NCI-H82 treated with DMSO at 0.1 percent for 48 hours (cell line): Measurements from ENCODE around the gene ASB10.

Experiments
- DNase-seq: peaks from one replicate; lab custom pipeline; 2025; ENCODE audit not compliant: unreplicated experiment; lab: John Stamatoyannopoulos, UW

Gene ASB10

GRCh38 chr7:151137791-151138152 is 49.3 kb downstream of the ASB10 start:
- DNase-seq: no peak

GRCh38 chr7:151137076-151137675 is 49.9 kb downstream of the ASB10 start:
- no peak for DNase-seq

- DNase-seq: no peak
Measured at GRCh38 chr7:151135866-151136843, 50.9 kb downstream of the ASB10 start.

GRCh38 chr7:151135525-151135845 is 51.6 kb downstream of the ASB10 start:
- no peak for DNase-seq

GRCh38 chr7:151134743-151135524 is 52.1 kb downstream of the ASB10 start:
- no peak for DNase-seq

GRCh38 chr7:151133986-151134742 is 52.9 kb downstream of the ASB10 start:
- no peak for DNase-seq

- DNase-seq: no peak
Measured at GRCh38 chr7:151133266-151133985, 53.6 kb downstream of the ASB10 start.

GRCh38 chr7:151132461-151133205 is 54.4 kb downstream of the ASB10 start:
- no peak for DNase-seq

- DNase-seq: no peak
Measured at GRCh38 chr7:151131592-151132293, 55.3 kb downstream of the ASB10 start.

GRCh38 chr7:151131224-151131591 is 55.8 kb downstream of the ASB10 start:
- DNase-seq: no peak

GRCh38 chr7:151130741-151131157 is 56.3 kb downstream of the ASB10 start:
- no peak for DNase-seq

- DNase-seq: no peak
Measured at GRCh38 chr7:151129960-151130591, 57.0 kb downstream of the ASB10 start.

GRCh38 chr7:151129117-151129959 is 57.7 kb downstream of the ASB10 start:
- no peak for DNase-seq

GRCh38 chr7:151128716-151129115 is 58.3 kb downstream of the ASB10 start:
- no peak for DNase-seq

- DNase-seq: no peak
Measured at GRCh38 chr7:151128144-151128543, 58.9 kb downstream of the ASB10 start.

GRCh38 chr7:151126491-151127137 is 60.4 kb downstream of the ASB10 start:
- DNase-seq: no peak

GRCh38 chr7:151125846-151126481 is 61.1 kb downstream of the ASB10 start:
- no peak for DNase-seq
